IPS-NIHi7 (cell line): ENCODE measurements around the gene CDK19.
"Not testable (repeated sequence)": the region's sequence is repeated elsewhere in the genome, so short reads cannot be mapped to it uniquely, and the experiment has no call there.

Source experiments
- DNase-seq: peaks from one replicate; pipeline ENCODE4 v3.0.0; 2012; ENCODE audit warnings: mixed read lengths; ENCODE audit errors: extremely low spot score

The CDK19 gene

DNA sequence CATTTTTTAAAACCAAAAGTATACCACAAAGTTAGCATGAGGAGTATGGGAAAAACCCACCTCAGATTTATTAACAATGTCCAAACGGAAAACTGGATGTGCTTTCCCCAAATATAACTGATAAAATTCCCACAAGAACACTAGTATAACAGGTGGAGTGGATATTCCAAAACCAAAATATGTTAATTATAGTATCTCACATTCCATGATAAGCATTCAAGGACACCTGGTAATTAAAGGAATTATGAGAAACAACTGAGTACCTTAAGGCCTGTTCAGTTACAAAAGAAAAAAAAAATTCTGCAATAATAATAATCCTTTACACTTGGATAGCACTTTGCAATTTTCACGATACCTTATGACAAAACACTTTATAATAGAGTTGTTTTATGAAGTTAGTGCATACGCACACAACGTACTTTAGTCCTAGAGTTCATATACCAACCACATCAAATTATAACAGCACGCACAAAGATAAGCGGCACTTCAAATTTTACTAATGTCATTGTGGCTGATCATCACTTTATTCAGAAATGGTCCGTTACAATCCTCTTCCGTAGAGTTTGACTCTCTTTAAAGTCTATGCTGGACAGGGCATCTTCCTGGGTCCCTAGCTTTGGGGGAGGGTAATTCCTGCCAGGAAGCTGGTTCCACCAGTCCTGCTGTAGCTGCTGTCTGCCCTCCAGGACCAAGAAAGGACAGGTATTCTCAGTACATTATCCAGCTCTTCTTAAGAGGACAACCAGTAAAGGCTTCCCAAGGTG, 1.7 kb downstream of the CDK19 start:
- DNase-seq: peak; percentile 19

GRCh38 chr6:110812719-110813118, 2.5 kb downstream of the CDK19 start:
- no peak for DNase-seq

DNA sequence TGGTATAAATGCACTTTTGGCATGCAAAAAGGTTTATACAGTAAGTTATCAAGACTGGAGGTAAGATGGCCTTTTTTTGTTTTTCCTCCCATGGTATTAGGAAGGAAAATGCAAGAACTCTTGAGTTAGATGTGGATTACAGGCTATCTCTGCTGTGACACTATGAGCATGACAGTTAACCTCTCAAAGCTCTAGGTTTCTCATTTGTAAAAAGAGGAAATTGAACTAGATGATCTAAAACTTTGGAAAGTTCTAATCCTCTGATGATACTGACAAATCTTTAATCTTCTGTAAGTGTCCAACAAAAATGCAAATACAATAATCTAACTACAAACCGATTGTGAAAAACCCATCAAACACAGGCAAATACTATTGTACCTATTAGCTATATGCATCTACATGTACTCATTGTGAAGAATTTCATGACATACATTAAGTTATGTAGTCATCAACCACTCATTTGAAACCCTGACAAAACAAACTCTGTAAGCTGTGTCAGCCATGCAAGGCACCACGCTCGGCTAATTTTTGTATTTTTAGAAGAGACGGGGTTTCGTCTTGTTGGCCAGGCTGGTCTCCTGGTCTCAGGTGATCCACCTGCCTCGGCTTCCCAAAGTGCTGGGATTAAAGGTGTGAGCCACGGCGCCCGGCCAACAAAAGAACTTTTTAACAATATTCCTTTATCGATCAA, 4.2 kb downstream of the CDK19 start:
- DNase-seq: no peak

DNA sequence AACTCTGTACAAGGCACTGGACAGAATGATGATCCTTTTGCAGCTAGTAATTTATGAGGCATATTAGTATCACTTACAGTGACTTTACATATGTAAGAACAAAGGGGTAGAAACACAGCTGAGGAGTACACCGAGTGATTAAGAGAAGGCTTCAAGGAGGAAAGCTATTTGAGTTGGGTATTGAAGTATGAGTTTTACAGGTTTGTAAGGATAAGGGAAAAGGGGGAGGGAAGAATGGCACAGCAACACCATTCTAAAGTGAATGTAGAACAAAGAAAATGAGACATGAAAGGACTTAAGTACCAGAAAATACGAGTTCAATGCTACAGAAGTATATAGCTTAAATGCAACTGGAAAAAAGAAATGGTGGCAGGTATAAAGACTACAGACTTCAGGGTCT, 5.5 kb downstream of the CDK19 start:
- no peak for DNase-seq

DNA sequence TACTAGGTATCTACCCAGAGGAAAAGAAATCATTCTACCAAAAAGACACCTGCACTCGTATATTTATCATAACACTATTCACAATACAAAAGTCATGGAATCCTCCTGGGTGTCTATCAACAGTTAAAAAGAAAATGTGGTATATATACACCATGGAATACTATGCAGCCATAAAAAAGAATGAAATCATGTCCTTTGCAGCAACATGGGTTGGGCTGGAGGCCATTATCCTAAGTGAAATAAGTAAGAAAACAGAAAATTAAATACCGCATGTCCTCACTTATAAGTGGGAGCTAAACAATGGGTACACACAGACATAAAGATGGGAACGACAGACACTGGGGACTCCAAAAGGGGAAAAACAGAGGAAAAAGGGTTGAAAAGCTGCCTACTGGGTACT, 13.1 kb downstream of the CDK19 start:
- DNase-seq: not testable (repeated sequence)

GRCh38 chr6:110800839-110801196, 14.5 kb downstream of the CDK19 start:
- no peak for DNase-seq

GRCh38 chr6:110800196-110800838, 15.0 kb downstream of the CDK19 start:
- no peak for DNase-seq

DNA sequence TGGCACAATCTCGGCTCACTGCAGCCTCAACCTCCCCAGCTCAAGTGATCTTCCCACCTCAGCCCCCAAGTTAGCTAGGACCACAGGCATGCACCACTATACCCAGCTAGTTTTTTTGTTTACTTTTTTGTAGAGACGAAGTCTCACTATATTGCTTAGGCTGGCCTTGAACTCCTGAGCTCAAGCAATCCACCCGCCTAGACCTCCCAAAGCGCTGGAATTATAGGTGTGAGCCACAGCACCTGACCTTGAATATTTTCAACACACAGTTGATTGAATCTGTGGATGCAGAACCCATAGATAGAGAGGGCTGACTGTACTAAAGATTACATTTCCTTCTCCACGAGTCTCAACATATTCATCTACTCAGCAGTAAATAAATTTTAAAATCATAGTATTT, 15.6 kb downstream of the CDK19 start:
- DNase-seq: no peak

- no peak for DNase-seq
Measured at GRCh38 chr6:110799189-110799588, 16.1 kb downstream of the CDK19 start.

DNA sequence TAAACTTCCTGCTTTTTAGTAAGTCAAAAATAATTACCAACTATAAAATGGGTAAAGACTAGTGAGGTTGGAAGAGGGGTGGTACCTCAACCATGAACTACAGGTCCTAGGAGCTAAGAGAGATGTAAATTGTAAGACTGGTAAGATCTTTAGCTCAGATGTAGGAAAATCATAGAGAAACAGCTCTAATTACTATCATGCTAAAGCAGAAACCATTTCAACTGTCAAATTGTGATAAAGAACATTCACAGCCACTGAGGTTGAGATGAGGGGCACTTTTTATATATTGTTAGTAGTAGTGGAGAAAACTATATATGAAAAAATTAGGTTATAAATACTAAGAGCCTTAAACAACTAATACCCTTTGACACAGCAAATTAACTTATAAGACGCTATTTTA, 20.0 kb downstream of the CDK19 start:
- no peak for DNase-seq

DNA sequence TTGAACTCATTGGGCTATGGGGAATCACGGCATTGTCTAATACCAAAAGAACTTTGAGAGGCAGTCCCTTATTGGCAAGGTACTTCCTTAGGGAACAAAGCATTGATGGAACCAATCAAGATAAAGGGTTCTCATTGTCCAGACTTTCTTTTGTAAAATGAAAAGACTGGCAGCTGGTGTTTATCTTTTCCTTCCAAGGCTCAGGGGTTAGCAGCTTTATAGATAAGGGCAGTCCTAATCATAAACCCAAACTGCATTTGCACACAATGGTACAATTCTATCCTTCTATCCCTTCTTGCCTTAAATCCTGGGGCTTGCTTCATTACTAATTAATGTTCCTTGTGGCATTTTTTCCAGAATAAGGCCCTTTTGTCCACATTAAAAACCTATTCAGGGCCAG, 28.6 kb downstream of the CDK19 start:
- DNase-seq: no peak

DNA sequence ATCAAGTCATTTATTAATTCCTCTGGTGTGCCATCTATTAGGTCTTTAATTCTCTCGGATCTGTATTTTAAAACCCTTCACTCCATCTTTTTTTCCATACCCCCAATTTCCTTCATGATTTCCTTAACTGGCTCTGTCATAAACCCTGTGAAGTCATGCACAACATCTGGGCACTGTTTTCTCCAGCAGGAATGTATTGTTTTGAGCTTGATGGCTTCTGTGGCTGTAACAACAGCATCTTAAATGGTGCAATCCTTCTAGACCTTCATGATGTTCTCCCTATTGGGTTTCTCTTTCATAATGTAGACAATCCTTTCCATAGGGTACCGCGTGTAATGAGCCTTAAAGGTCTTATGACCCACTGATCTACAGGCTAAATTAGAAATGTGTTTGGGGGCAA, 29.0 kb downstream of the CDK19 start:
- no peak for DNase-seq

DNA sequence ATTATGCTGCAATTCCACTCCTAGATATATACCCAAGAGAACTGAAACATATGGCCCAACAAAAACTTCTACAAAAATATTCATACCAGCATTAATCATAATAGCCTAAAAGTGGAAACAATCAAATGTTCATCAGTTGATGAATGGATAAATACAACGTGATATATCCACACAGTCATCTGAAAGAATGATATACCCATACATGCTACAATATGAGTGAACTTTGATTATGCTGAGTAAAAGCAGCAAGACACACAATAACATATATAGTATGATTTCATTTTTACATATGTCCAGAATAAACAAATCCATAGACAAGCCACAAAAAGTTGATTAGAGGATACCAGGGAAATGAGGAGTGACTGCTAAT, 30.7 kb downstream of the CDK19 start:
- DNase-seq: no peak

- no peak for DNase-seq
Measured at GRCh38 chr6:110781522-110782214, 33.6 kb downstream of the CDK19 start.

- no peak for DNase-seq
Measured at GRCh38 chr6:110778333-110778732, 36.9 kb downstream of the CDK19 start.

DNA sequence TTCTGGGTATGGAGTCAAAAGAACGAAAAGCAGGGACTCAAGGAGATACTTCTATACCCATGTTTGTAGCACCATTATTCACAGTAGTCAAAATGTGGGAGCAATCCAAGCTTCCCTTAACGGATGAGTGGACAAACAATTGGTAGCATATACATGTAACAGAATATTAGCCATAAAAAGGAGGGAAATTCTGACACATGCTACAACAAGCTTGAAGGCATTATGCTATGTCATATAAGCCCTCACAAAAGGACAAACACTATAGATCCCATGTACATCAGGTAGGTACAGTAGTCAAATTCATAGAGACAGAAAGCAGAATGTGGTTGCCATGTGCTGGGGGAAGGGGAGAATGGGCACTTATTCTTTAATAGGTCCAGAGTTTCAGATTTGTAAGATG, 37.6 kb downstream of the CDK19 start:
- DNase-seq: no peak

DNA sequence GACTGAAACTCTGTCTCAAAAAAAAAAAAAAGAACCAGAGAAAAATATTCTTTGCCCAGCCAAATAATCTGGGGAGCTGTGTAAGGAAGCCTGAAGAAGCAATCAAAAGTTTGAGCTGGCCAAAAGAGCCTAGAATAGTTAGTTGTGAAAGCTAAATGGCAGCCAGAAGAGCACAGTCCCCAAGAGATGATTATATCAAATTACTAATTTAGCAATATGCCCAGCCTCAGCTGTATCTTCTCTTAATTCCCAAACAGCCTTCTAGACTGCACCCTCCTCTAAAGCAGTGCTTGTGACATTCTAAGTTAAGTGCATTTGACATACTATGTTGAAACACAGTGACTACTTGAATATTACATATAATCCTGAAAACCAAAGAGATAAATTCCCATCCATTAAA, 38.9 kb downstream of the CDK19 start:
- no peak for DNase-seq

- no peak for DNase-seq
Measured at GRCh38 chr6:110769923-110770322, 45.3 kb downstream of the CDK19 start.

GRCh38 chr6:110768057-110768456, 47.2 kb downstream of the CDK19 start:
- no peak for DNase-seq

- DNase-seq: no peak
Measured at GRCh38 chr6:110761371-110761770, 53.9 kb downstream of the CDK19 start.

- no peak for DNase-seq
Measured at GRCh38 chr6:110760589-110760988, 54.7 kb downstream of the CDK19 start.

DNA sequence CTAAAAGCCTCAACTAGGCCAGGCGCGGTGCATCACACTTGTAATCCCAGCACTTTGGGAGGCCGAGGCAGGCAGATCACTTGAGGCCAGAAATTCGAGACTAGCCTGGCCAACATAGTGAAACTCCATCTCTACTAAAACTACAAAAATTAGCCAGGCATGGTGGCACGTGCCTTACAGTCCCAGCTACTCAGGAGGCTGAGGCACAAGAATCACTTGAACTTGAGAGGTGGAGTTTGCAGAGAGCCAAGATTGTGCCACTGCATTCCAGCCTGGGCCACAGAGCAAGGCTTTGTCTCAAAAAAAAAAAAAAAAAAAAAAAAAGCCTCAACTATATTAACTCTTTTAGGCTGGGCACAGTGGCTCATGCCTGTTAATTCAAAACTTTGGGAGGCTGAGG, 55.2 kb downstream of the CDK19 start:
- DNase-seq: not testable (repeated sequence)

GRCh38 chr6:110757926-110758325, 57.3 kb downstream of the CDK19 start:
- DNase-seq: no peak
